DND-41 (cell line): ENCODE results near the gene MTA1.

Experiments
- EZH2 ChIP-seq: IDR thresholded peaks from 3 replicates; pipeline ENCODE4 v1.6.1; 2012; ENCODE audit warnings: borderline replicate concordance, low read depth, mild to moderate bottlenecking, moderate library complexity, low read length, inconsistent platforms; ENCODE audit not compliant: severe bottlenecking
- TF ChIP-seq, protein P1 (sequence below): IDR thresholded peaks from 2 replicates; pipeline ENCODE4 v1.5.1; 2012; ENCODE audit warnings: borderline replicate concordance, low read length, moderate library complexity, mild to moderate bottlenecking; ENCODE audit not compliant: poor library complexity, severe bottlenecking; ENCODE audit errors: extremely low read depth

DNA sequence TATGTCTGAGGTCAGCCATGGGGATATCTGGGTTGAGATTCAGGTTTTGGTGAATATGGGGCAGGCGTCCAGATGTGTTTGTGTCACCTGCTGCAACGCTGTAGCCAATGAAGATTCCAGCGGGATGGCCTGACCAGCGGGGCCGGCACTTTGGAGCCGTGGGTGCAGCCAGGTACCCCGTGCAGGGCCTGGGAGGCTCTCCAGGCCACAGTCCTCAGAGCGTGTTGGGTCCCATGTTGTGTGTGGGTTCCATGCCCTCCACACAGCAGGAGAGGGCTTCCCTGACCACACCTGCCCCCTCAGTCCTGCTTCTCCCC is 24.1 kb upstream of the MTA1 start:
- TF ChIP-seq, protein P1, sequence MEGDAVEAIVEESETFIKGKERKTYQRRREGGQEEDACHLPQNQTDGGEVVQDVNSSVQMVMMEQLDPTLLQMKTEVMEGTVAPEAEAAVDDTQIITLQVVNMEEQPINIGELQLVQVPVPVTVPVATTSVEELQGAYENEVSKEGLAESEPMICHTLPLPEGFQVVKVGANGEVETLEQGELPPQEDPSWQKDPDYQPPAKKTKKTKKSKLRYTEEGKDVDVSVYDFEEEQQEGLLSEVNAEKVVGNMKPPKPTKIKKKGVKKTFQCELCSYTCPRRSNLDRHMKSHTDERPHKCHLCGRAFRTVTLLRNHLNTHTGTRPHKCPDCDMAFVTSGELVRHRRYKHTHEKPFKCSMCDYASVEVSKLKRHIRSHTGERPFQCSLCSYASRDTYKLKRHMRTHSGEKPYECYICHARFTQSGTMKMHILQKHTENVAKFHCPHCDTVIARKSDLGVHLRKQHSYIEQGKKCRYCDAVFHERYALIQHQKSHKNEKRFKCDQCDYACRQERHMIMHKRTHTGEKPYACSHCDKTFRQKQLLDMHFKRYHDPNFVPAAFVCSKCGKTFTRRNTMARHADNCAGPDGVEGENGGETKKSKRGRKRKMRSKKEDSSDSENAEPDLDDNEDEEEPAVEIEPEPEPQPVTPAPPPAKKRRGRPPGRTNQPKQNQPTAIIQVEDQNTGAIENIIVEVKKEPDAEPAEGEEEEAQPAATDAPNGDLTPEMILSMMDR = no peak
- TF ChIP-seq EZH2 = no peak
